Mesothelial cell of epicardium (in vitro differentiated cells): Measurements from ENCODE around the gene RSBN1L. TPM values are rescaled to one million over a fixed set of nuclear protein-coding genes. Genes with fewer than 3 reads are reported as not detected.

Source experiments
- DNase-seq, 2 experiments: peaks; one replicate each; pipeline ENCODE4 v3.0.0; 2021; ENCODE audit warnings: low spot score in 2 of 2; ENCODE audit not compliant: unreplicated experiment in 2 of 2
- H3K27ac Mint-ChIP-seq: 2 replicates; pipeline ENCODE4 v1.8.0; 2021; ENCODE audit warnings: mixed read lengths
- H3K27me3 Mint-ChIP-seq: 2 replicates; pipeline ENCODE4 v1.8.0; 2021; ENCODE audit warnings: low read depth, mixed read lengths
- H3K36me3 Mint-ChIP-seq: 2 replicates; pipeline ENCODE4 v1.8.0; 2021; ENCODE audit warnings: mixed read lengths
- H3K4me1 Mint-ChIP-seq: 2 replicates; pipeline ENCODE4 v1.8.0; 2021; ENCODE audit warnings: mixed read lengths
- H3K4me3 Mint-ChIP-seq: 2 replicates; pipeline ENCODE4 v1.8.0; 2021; ENCODE audit warnings: mild to moderate bottlenecking, moderate library complexity, mixed read lengths
- H3K9me3 Mint-ChIP-seq: 2 replicates; pipeline ENCODE4 v1.8.0; 2021; ENCODE audit warnings: mixed read lengths
- CTCF ChIP-seq: fragments of 200-600 bp; sonication (generic); IDR thresholded peaks from one replicate; pipeline ENCODE4 v1.5.0; 2021; ENCODE audit warnings: antibody characterized with exemption; ENCODE audit not compliant: unreplicated experiment
- total RNA-seq: library from RNA; stranded (reverse); gene quantifications from 3 replicates; pipeline ENCODE4 v1.2.1, GENCODE V29; 2021

RSBN1L gene
- total RNA-seq, 1 donor from 2014 or later, result 26.7 TPM

DNA sequence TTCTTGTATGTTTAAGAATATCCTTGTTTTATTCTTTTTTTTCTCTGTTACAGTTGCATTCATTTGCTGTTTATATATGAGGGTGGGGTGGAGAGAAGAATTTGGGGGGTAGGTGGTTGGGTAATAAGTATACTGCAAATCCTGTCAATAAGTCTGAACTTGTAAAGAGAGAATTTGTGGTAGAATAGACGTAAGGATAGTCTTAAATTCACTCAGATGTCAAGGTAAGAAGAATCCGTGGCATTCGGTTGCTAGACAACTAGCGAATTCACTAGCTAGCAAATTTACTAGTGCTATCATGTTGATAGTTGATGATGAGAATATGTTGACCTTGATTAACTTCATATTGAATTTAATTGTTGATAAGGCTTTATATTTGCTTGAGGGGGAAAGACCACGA, 40.7 kb downstream of the RSBN1L start:
- Mint-ChIP-seq H3K27me3 (no peaks in the 10 kb centered on the region), H3K9me3 (no peaks in the 10 kb centered on the region), H3K4me1 (peaks cover 11% of the 10 kb centered on the region), H3K36me3 (peaks cover 7% of the 10 kb centered on the region), H3K27ac (peak overlapping the region; percentile 81), H3K4me3 (no peak overlapping the region)
- no peak for DNase-seq
- no peak for TF ChIP-seq CTCF

- TF ChIP-seq CTCF, result no peak
- DNase-seq, result no peak
Observed at GRCh38 chr7:77738382-77738781, 42.1 kb downstream of the RSBN1L start.

DNA sequence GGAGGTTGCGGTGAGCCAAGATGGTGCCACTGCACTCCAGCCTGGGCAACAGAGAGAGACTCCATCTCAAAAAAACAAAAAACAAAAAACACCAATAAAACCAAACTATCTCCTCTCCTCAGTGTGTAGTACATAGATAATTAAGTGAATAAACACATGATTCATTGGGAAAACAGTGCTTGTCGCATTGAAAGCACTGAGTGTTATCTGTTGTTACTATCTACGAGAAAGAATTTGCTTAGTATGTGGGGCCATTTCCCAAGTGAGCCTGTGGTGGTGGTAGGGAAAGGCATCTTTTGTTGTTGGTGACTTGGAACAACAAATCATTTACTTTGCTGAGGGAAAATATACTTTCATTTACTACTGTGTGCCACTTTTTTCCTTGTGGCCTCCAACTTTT, 42.6 kb downstream of the RSBN1L start:
- H3K4me1 Mint-ChIP-seq, result peaks cover 11% of the 10 kb centered on the region
- H3K4me3 Mint-ChIP-seq, result no peak overlapping the region
- H3K36me3 Mint-ChIP-seq, result peaks cover 14% of the 10 kb centered on the region
- no peaks in the 10 kb centered on the region for H3K9me3 Mint-ChIP-seq
- peak overlapping the region; percentile 30 for H3K27ac Mint-ChIP-seq
- DNase-seq, result no peak
- TF ChIP-seq CTCF, result no peak
- no peaks in the 10 kb centered on the region for H3K27me3 Mint-ChIP-seq

More at GRCh38 chr7:77738382-77738781, 42.1 kb downstream of the RSBN1L start:
- Mint-ChIP-seq H3K9me3 (no peaks in the 10 kb centered on the region), H3K36me3 (peaks cover 10% of the 10 kb centered on the region), H3K4me3 (no peak overlapping the region), H3K4me1 (peaks cover 11% of the 10 kb centered on the region), H3K27me3 (no peaks in the 10 kb centered on the region), H3K27ac (peak overlapping the region; percentile 47)

DNA sequence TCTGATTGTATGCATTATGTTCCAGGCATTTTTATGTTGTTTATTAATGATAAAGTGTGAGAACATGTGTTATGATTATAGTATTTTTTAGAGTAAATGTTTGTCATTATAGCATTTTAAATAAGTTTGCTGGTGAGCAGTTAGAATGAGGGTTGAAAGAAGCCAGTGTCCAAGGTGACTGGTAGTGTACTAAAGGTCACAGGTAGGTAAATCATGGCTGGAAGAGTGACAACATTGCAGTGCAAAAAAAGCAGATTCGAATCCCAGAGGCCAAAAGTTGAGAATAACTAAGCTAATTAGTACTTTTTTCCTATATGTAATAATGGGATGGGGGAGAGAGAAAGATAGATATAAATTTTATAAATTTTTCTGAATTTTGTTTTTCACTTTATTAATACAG, 44.0 kb downstream of the RSBN1L start:
- Mint-ChIP-seq H3K27ac (peak overlapping the region; percentile 36), H3K27me3 (no peaks in the 10 kb centered on the region), H3K4me1 (peaks cover 11% of the 10 kb centered on the region)

GRCh38 chr7:77743518-77743917, 47.3 kb downstream of the RSBN1L start:
- no peak overlapping the region for H3K4me3 Mint-ChIP-seq
- TF ChIP-seq CTCF, result no peak
- peaks cover 3% of the 10 kb centered on the region for H3K4me1 Mint-ChIP-seq
- H3K9me3 Mint-ChIP-seq, result peaks cover 3% of the 10 kb centered on the region
- no peak overlapping the region for H3K27ac Mint-ChIP-seq
- H3K36me3 Mint-ChIP-seq, result peaks cover 34% of the 10 kb centered on the region
- no peaks in the 10 kb centered on the region for H3K27me3 Mint-ChIP-seq
- no peak for DNase-seq

More for the DNA sequence above, 44.0 kb downstream of the RSBN1L start:
- peaks cover under 1% of the 10 kb centered on the region for H3K9me3 Mint-ChIP-seq
- no peak overlapping the region for H3K4me3 Mint-ChIP-seq
- no peak for DNase-seq
- H3K36me3 Mint-ChIP-seq, result peaks cover 18% of the 10 kb centered on the region
- no peak for TF ChIP-seq CTCF

DNA sequence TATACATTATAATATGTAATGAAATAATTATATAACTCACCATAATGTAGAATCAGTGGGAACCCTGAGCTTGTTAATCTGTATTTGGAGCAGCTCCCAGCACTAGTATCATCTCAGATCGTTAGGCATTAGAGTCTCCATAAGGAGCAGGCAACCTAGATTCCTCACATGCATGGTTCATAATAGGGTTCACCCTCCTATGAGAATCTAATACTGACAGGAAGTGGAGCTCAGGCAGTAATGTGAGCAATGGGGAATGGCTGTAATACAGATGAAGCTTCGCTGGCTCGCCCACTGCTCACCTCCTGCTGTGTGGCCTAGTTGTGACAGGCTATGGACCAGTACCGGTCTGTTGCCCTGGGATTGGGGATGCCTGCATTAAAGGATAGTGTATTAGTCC, 49.5 kb downstream of the RSBN1L start:
- Mint-ChIP-seq H3K27ac (no peak overlapping the region), H3K9me3 (peaks cover 3% of the 10 kb centered on the region), H3K27me3 (no peaks in the 10 kb centered on the region), H3K36me3 (peaks cover 35% of the 10 kb centered on the region), H3K4me3 (no peak overlapping the region), H3K4me1 (no peaks in the 10 kb centered on the region)
- TF ChIP-seq CTCF, result no peak
- no peak for DNase-seq
